ENCODE measurements around the gene ADAM15. TPM values are rescaled to one million over a fixed set of nuclear protein-coding genes. Genes with fewer than 3 reads are reported as not detected.

Gene ADAM15
- total RNA-seq, 1 experiment from 2014 or later, result 216 TPM

DNA sequence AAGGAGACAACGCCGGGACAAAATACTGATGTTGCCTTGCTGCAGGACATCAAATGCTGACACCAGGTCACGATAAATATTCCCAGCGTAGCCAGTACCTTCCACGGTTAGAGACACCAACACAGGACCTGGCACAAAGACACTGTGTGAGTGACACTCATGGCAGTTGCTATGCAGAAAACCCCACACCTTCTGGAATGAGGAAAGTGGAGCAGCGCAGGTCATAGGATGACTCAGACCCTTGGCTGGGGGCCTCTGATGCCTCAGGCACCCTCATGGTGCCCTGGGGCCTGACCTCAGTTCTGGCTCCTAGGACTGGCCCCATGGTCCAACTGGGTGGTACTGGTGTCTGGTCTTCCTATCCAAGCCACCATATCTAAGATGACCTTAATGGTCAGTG lies 24.5 kb upstream of the ADAM15 start:
- DNase-seq (ENCODE audit: extremely low read depth, low read depth), result no peak

DNA sequence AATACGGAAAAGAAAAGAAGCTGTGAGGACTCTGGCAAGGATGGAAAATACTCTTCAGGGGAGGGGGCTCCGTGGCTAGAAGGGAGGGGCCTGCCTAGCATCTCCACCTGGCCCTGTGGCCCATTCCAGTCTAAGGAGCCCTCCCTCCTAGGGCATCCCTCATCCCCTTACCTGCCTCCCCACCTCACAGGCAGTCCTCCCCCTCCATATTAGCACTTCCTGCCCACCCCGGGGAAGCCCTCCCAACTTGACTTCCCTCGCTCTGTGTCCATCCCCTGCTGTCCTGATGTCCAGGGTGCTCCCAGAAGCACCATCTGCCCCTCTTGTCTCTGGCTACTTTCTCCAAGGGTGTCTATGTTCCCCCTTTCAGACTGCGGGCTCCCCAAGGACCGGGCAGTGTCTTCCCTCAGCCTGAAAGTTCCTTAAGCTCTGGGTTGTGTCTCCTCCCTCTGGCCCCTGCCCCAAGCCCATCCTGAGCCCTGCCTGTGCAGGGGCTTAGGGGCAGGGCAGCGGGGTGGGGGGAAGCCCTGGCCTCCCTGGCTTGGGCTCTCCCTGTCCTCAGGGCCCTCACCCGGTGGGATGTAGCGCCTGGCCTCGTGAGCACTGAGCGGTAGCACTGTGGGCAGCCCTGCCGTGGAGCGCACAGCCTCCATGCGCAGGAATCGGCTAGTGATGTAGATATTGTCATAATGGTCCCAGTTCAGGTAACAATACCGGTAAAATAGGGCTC lies 21.4 kb upstream of the ADAM15 start:
- DNase-seq (ENCODE audit: extremely low read depth, low read depth), result no peak

DNA sequence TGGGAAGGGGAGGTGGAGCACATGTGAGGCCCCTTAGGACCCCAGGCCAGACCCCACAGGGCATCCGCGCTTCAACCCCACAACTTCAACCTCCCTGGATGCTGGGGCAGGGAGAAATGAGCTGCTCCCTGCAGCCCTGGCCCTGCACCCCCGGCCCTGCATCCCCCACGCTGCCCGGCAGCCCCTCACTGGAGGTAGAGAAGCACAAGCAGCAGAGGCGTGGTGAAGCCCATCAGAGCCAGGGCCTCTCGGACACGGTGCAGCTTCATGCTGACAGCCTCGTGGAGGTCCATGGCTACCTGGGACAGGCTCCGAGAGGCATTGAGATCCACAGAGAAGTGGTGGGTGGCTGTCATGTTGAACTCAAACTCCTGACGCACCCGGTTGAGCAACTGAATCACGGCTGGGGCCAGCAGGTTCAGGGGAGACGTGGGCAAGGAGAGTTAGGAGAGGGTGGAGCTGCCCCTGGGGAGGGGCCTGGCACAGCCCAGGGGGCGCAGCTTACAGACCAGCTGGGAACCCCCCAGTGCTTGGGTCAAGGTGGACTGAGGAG lies 20.8 kb upstream of the ADAM15 start:
- no peak for DNase-seq (ENCODE audit: extremely low read depth, low read depth)

DNA sequence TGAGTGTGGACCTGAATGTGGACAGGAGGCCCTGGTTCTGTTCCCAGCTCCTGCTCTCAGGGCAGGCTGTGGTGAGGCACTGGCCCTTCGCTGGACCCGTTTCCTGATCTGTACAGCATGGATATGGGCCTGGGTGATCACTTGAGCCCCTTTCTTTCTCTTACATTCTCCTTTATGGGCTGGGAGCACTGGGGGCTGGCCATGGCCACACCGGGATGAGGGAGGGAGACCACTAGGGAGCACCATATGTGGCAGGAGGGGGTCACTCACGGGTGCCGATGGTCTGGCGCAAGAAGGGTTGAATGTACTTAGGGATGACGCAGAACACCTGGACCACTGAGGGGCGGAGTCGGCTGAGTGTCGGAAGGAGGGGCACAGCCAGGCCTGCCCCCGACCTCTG lies 20.2 kb upstream of the ADAM15 start:
- DNase-seq (ENCODE audit: extremely low read depth, low read depth), result no peak

DNA sequence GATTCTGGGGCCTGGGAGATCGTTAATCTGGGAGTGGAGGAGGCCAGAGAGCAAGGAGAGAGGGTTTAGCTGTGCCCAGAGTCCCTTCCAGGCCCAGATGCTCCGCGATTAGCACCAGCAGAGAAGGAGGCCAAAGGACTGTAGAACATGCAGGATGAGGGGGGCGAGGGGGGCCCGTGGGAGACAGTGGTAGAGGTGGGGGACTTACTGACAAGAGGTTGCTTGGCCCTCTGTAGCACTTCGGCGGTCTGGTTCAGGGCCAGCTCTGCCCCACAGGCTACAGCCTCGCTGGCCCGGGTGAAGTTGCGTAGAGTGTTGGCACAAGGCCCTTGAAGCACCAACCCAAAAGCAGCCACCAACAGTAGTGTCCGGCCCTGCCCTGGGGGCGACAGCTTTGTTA lies 18.2 kb upstream of the ADAM15 start:
- no peak for DNase-seq (ENCODE audit: extremely low read depth, low read depth)

DNA sequence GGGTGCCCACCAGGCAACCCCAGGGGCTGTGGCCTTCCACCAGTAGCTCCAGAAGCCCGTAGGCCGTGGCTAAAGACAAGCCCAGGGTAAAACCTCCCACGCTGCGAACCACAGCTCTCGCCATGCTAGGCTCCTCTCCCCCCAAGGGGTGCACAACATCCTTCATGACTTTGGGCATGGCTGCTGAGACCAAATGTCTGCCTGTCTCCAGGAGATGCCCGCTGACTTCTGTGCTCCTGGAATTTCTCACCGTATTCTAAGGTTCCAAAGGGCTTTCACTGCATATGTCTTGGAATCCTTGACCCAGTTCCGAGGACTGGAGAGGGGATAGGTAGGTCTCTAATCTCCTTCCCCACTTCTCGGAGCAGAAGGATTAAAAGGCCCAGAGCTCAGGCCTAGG lies 17.6 kb upstream of the ADAM15 start, which contains the start of the genes DCST1 and DCST2:
Gene DCST1 (plus strand): TSS at position 301 of the 400 bp plus-strand sequence. CDS start 213 bp downstream, outside the sequence.
Gene DCST2 (minus strand): TSS at position 258 of the 400 bp plus-strand sequence. CDS start 80 bp downstream, at position 178.
- no peak for DNase-seq (ENCODE audit: extremely low read depth, low read depth)

DNA sequence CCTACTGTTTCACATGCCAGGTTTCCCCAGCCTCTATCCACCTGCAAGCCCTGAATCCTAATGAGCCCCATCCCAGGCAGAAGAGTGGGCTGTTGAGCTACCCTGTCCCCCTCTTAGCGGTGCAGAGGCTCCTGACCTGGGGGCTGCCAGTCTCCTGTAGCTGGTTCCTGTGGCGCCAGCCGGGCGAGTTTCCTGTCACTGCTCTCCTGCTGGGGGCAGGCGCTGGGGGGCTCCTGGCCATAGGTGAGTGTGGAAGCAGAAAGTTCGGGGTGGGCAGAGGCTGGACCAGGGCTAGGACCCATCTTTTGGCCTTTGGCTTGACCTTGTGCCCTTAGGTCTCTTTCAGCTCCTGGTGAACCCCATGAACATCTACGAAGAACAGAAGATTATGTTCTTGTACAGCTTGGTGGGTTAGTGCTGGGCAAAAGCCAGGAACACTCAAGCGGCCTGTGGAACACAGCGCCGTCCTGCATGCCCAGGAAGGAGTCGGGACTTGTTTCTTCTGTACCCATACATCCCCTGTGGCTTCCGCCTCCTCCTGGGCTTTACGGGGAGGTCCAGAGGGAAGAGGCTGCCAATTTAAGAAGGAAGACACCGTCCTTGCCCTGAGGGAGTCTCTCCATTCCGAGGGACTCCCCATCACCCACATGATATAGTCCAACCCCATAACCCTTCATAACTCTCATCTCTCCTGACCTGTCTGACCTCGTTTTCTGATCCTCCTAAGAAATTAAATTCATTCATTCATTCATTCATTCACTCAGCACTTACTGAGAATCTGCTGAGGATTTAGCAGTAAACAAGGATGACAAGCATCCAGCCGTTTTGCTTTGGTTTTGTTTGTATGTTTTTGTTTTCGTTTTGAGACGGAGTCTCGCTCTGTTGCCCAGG lies 16.6 kb upstream of the ADAM15 start:
- no peak for DNase-seq (ENCODE audit: extremely low read depth, low read depth)

DNA sequence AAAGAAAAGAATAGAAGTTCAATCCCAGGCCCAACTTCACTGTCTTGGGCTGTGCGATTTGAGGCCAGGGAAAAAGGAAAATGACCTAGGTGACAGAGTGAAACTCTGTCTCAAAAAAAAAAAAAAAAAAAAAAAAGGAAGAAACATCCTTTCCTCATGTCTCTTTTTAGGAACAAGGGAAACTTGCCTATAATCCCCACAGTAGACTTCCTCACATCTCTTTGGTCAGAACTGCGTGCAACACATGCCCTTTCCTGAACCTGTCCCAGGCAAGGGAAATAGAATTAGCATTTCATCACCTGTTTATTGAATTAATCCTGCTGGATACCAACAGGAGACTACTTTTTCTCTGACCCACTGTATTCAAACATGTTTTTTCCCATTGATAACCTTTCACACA lies 15.2 kb upstream of the ADAM15 start:
- DNase-seq (ENCODE audit: extremely low read depth, low read depth), result no peak

DNA sequence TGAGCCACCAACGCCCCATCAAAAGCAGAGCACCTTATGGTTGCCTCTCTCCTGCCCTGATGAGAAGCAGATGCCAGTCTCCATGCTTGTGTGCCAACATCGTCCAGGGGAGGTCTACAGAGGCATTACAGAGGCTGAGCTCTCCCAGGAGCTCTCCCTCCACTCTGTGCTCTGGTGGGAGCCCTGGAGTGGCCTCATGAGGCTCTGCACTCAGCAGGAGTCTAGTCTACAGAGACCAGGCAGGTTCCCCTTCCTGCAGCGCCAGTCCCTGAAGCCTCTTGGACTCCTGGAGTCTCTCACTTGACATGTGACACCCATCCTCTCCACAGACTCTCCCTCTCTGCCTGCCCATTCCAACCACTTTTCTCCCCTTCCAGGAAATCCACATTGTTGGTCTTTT lies 14.1 kb upstream of the ADAM15 start:
- no peak for DNase-seq (ENCODE audit: extremely low read depth, low read depth)

DNA sequence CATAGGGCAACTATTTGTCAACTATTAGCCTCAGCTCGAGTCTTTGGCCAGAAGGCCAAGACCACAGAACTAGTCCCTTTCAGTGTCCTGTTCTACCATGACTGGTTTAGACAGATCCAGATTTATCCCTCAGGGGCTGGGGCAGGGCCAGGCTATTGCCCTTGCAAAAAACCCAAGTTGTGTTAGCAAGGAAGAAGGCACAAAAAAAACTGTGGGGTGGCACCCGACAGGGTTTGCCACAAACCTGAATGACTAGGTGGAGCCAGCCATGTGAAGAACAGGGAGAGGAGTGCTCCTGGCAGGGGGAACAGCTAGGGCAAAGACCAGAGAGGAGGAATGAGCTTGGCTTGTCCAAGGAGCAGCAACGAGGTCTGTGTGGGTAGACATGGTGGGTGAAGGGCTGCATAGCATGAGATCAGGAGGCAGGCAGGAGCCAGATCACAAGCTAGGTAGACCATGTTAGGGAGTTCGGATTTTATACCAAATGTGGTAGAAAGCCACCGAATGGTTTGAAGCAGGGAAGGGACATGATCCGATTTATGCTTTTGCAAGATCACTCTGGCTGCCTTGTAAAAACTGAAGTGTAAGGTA lies 13.2 kb upstream of the ADAM15 start:
- no peak for DNase-seq (ENCODE audit: extremely low read depth, low read depth)

DNA sequence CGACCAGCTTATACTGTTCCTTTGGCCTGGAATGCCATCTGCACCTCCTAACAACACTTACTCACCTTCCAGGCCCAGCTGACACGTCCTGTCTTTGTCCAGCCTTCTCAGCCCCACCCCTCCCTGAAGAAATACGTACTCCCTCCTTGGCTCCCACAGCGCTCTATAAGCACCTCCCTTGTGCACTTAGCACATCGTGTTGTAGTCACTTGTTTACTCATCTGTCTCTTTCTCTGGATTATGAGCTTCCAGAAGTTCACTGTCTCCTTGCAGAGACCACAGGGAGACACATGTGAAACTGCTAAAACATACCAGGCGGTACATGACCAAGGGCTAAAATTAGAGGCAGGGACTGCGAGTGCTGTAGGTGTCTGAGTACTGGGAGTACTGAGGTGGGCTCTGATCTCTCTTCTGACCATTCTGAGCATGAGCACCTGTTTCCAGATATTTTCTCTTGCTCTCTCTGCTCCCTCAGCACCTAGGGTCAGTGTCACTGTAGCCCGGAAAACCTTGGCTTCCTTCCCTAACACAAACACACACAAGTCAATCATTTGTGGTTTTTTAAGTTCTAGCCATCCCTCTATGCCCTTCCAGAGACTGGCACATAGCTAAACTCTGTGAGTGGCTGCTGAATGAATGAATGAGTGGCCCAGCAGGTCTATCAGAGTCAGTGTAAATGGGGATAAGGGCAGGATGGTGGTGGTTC lies 12.4 kb upstream of the ADAM15 start:
- peak; percentile 34 for DNase-seq (ENCODE audit: extremely low read depth, low read depth)

DNA sequence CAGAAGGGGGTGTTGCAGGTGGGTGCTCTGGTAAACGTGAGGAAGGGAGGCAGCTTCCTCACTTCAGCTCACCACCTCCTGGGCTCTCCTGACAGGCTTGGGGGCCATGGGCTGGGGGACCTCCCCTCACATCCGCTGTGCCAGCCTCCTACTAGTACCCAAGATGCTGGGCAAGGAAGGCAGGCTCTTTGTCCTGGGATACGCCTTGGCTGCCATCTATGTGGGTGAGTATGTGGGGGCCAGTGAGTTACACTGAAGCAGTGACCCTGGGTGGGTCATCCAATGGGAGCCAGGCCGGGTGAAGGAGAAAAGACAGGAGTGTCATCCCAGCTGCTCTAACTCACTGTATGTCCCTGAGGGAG lies 11.8 kb upstream of the ADAM15 start:
- no peak for DNase-seq (ENCODE audit: extremely low read depth, low read depth)

DNA sequence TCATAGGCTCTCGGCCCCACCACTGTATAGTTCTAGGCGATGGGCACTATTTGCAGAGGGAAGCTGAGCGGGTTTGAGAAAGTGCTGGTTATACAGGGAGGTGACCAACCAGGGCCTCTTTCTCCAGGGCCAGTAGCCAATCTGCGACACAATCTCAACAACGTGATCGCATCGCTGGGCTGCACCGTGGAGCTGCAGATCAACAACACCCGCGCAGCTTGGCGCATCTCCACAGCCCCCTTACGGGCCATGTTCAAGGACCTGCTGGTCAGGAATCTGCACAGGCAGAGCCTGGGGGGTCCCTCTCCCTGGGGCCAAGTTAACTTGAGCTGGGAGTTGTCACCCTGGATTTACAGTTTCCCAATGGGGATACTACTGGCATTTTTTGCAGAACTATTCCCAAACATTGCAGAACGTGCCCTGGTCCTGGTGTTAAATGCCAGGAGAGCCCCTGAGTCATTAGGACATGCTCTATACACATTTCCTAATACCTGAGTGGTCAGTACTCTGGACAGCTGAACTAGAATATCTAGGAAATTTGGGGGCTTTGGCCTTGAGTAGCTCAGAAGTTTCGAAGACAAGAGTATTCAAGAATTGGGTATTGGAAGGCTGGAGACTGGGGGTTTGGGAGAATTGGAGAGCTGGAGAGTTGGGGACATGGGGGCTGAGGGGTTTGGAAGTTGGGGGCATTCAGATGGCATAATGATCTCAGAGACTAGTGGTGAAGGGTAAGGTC lies 10.6 kb upstream of the ADAM15 start:
- no peak for DNase-seq (ENCODE audit: extremely low read depth, low read depth)

DNA sequence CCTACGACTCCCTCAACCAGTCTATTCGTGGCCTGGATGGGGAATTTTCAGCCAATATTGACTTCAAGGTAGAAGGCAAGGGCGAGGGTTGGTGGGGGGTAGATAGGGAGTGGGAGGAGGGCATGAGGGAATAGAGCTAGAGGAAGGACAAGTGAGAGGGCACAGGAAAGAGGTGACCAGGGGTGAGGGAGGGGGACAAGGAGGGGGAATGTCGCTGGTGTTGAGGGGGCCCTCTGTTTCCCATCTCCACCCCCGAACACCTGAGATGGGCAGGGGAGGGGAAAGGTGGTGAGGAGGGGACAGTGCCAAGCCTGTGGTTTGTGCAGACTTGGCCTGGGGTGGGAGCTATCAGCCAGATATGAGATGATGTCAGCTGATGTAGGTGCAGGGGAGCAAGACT lies 8.3 kb upstream of the ADAM15 start:
- no peak for DNase-seq (ENCODE audit: extremely low read depth, low read depth)

DNA sequence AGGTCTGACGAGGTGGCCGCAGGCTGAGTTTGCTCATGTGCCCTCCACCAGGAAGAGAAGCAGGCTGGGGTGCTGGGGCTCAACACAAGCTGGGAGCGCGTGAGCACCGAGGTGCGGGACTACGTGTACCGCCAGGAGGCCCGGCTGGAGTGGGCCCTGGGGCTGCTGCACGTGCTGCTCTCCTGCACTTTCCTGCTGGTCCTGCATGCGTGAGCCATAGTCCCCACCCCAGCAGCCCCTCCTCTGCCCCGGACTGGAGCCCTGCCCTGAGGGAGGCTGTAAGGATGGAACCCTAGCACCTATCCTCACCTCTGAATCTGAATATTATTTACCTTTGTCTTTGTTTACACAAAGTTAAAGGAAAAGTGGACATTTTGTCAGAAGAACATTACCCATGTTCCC lies 7.8 kb upstream of the ADAM15 start:
- no peak for DNase-seq (ENCODE audit: extremely low read depth, low read depth)

DNA sequence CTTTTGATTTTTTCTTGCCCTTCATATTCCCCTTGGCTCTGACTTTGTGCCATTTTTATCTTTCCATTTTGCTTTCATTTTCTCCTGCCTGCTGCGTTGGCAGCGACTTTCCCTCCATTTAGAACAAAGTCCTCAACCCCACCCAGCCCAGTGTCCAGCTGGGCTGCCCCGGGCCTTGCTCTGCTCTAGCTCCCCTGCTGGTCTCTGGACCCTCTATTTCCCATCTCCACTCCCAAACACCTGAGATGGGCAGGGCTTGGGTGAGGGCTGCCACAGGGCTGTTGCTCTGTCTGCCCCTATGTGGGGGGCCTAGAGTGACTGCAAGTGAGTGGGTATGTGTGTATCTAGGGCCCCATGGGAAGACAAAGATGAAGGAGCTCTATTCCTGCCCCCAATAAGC lies 7.3 kb upstream of the ADAM15 start:
- DNase-seq (ENCODE audit: extremely low read depth, low read depth), result no peak

DNA sequence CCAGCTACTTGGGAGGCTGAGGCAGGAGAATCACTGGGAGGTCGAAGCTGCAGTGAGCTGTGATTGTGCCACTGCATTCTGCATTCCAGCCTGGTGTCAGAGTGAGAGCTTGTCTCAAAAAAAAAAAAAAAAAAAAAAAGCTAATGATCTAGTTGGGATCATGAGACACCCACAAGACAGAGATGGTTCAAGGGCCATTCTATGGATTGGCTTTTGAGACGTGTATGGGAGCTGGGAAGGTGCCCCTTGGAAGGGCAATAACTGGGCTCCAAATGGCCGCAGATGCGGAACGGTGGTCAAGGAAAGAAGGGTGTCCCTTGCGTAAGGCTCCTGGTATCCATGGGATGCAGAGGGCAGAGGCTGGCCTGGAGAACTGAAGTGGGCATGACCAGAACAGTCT lies 6.8 kb upstream of the ADAM15 start:
- DNase-seq (ENCODE audit: extremely low read depth, low read depth), result no peak

DNA sequence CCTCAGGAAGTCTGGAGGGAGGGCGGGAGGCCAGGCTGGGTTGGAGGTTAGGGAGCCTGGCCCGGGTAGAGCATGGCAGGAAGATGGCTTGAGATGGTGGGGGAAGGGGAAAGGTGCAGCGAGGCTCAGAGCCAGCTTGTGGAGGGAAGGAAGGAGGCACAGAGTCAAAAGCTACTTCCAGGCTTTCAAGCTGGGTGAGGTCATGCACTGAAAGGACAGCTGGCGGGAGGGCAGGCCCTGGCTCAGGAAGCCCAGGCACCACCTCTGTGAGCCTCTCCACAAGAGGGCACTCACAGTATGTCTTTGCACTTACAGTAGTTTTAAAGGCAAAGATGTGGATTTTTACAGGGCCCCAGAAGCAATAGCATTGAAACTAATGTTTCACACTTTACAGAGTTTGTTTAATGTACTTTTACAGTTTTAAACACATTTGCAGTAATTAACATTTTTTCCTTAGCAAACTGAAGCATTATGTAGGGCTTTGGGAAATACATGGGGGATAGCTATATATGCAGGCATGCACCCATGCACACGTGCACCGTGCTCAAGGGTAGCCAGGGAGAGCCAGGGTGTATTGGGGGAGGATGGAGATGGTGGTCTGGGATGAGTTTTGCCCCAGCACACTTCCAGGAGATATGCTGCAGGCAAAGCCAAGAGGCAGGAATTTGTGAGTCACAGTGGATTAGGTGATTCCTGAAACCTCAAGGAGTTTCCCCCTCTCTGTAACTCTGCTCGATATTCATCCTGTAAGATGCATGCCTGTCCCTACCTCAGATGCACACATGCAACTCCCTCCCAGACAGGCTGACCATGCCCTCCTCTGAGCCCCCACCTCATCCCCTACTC lies 6.1 kb upstream of the ADAM15 start:
- DNase-seq (ENCODE audit: extremely low read depth, low read depth), result peak; percentile 79

Data from NCI-H460 (cell line).